NCI-H146 treated with DMSO at 0.1 percent for 48 hours (cell line): ENCODE measurements around the gene SSTR5.
"Not testable (repeated sequence)": the region's sequence is repeated elsewhere in the genome, so short reads cannot be mapped to it uniquely, and the experiment has no call there.

ENCODE experiments used
- DNase-seq: peaks from one replicate; lab custom pipeline; 2025; ENCODE audit not compliant: unreplicated experiment; lab: John Stamatoyannopoulos, UW

Gene SSTR5

DNA sequence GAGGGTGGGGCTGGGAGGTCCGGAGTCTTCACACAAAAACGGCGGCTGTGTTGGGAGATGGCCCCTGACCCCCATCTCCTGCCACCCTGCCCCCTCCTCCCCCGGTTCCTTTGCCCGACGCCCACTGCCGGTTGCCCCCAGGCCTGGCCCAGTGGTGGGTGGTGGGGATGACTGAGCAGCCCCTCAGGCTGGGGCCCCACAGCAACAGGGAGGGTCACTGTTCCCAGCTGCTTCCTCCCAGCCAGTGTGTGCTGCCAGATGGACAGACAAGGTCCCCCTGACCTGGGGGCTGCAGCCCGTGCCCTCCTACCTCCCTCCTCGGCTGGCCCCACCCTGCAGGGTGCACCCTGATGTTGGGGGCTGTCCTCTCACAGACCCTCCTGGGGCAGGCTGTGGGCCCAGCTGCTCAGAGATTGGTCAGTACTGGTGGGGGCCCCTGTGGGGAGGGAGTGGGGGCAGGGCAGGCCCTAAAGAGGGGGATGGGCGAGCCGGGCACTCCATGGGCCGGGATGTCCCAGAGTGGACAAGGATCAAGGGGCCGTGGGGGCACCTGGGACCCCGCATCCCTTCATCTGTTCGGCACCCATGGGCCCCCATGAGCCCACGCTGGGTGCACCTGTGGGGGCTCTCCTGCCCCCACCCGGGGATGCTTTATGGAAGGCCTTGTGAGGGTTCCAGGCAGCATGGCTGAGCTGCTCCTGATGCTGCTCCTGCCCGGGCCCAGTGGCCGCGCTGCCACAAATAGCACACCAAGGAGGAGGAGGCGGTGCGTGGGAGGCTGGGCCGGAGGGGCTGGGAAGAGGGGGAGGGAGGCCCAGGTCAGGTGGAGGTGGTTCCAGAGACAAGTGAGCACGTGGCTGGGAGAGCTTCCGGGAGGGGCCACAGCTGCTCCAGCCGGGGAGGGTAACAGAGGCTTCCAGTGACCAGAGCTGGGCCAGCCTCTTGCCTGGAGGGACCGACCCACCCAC, 18.4 kb downstream of the SSTR5 start:
- DNase-seq: no peak

DNA sequence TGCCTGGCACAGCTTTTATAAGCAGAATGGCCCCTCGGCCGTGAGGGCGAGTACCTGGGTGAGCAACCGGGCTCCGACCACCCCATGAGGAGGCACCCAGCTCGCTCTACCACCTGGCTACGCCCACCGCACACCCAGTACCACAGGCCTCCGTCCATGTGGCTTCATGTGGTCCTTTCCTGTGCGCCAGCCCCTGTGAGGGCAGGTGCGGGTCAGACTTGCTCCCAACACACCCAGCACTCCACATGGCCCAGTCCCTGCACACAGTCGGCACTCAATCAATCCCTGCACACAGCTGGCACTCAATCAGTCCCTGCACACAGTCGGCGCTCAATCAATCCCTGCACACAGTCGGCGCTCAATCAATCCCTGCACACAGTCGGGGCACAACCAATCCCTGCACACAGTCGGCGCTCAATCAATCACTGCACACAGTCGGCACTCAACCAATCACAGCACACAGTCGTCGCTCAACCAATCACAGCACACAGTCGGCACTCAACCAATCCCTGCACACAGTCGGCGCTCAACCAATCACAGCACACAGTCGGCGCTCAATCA, 19.5 kb downstream of the SSTR5 start:
- no peak for DNase-seq

DNA sequence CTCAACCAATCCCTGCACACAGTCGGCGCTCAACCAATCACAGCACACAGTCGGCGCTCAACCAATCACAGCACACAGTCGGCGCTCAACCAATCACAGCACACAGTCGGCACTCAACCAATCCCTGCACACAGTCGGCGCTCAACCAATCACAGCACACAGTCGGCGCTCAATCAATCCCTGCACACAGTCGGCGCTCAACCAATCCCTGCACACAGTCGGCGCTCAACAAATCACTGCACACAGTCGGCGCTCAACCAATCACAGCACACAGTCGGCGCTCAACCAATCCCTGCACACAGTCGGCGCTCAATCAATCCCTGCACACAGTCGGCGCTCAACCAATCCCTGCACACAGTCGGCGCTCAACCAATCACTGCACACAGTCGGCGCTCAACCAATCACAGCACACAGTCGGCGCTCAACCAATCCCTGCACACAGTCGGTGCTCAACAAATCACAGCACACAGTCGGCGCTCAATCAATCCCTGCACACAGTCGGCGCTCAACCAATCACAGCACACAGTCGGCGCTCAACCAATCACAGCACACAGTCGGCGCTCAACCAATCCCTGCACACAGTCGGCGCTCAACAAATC, 20.2 kb downstream of the SSTR5 start:
- not testable (repeated sequence) for DNase-seq

DNA sequence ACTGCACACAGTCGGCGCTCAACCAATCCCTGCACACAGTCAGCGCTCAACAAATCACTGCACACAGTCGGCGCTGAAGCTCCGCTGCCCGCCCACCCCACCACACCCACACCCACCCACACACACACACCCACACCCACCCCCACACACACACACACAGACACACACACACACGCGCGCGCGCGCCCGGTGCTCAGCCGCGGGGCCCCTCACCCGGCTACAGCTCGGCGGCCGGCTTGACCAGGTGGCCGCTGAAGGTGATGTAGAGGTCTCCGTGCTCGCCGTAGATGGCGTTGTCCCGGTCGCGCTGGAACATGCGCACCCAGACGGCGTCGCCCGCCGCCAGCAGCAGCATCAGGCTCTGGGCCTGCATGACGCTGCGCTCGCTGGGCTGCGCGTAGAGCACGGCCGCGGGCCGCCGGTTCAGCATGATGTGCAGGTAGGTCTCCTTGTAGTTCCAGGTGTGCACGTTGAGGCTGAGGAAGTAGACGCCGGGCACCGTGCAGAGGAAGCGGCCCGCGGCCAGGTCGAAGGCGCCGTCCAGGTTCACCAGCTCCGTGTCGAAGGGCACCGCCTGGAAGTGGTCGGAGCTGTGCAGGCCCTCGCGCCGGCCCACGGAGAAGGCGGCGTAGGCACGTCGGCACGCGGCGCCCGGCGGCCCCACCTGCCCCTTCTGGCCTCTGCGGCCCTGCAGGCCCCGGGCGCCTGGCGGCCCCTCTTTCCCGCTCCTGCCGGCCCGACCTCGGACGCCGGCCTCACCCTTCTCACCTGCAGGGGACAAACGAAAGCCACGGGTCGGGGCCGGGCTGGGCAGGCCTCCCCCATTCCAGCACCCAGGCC, 21.0 kb downstream of the SSTR5 start:
- DNase-seq: no peak

DNA sequence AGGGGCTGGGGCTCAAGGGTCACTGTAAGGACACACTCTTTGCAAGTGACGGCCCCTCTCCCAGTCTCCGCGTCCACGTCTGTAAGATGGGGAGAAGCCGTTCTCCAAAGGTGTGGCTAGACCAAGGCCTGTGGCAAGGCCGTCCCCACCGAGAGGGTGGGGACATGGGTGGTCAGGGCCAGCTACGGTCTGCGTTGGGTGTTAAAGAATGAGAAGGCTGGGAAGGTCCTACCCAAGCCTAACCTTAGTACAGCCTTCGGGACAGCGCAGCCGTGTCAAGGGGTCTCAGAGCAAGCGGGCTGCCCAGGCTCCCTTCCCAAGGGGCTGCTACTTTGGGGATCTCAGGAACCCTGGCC, 21.6 kb downstream of the SSTR5 start:
- no peak for DNase-seq

DNA sequence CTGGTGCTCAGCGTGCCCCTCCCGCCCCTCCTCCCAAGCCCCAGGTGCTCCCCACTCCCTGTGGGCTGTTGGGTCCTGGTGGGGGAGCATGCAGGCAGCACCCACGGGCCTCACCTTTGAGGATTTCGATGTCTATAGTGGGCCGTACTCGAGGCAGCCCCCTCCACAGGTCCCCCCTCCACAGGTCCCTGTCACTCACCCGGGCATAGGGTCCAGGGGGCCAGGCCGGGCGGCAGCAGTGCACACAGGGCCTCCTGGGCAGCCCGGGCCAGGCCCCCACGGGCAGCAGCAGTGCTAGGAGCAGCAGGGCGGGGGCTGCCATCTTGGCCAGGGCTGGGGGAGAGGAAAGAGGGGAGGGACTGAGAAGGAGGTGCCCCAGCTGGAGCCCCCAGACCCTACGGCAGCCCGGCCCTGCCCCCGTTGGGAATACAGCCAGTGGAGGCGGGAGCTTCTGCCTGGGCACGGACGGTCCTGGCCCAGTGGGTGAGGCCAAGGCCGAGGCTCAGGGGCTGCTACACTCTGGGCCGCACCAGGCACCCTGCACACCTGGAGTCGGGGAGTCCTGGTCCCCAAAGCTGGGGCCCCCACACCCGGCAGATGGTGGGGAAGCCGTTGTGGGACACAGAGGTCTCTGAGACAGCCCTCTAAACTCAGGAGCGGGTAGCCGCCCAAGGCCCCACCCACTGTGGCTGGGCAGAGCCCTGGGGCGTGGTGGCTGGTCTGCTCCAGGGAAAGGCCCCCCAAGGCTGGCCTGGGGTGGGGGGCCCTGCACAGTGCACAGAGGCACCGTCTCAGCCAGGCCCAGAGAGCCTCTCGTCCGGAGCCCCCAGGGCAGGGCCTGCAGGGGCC, 22.3 kb downstream of the SSTR5 start:
- DNase-seq: no peak

DNA sequence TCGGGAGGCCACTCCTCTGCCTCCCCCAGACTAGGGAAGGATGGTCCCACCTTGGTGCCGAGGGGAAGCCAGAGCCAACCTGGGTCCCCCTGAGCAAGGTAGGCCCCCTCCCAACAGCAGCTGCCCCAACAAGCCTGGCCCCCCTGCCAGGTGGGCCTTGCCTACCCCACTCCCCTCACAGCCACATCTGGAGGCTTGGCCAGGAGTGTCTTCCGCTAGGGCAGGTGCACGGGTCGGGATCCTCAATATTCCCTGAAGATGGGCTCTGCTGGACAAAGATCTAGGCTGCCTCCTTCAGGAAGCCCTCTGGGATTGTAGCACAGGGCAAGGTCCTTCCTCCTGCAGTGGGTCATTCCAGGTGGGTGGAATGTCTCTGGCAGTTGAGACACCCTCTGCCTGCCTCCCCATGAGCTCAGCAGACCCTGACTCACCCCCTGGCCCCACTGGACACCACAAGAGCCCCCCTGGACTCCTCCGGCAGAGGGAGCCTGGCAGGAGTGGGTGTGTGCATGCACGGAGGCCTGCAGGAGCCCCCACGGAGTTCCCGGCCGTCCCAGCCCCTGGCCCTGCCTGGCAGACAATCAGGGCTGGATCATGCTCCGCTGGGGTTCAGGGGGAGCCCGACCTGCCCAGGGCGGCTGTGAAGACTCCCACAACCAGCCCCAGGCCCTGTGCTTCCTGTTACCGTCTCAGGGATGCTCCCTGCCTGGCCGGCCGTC, 23.1 kb downstream of the SSTR5 start:
- no peak for DNase-seq

DNA sequence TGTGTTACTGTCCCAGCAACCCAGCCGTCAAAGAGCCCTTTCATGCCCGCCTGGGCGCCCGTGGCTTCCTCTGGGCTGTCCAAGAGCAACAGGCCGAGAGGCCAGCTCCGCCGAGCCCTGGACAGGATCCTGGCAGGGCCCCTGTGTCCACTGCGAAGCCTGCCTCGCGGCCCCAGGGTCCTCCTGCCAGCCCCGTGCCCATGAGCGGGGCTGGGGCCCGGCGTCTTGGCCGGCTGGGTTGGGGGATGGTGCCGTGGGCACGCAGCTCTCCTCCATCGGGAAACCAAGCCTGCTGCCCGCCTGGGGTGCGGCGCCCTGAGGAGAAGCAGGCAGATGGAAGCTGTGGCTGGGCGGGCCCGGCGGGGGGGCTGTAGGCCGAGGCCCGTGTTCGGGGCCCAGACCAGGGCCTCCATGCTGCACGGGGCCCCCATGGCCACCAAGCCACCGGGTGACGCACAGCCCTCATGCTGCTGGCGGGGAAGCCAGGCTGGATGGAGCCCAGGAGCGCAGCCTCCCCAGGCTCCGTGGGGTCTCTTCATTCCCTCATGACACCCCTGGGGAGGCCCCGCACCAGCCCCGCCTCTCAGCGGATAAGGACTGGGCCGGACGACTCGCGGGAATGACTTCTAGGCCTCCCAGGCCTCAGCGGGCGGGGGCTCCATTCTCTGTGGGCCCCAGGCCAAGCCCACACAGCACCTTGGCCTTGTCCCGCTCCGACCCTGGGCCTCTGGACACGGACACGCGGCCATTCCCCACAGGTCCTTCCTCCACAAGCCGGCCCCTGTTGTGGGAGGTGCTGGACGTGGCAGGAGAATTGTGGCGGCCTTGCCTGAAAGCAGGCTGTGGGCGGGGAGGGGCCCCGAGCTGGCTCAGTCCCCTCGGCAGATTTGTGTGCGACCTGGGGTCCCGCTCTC, 23.9 kb downstream of the SSTR5 start, which contains the start of gene C1QTNF8:
C1QTNF8 (minus strand) TSS at position 76 of the 914 bp plus-strand sequence. CDS start 1,322 bp downstream, outside the sequence.
- DNase-seq: no peak

DNA sequence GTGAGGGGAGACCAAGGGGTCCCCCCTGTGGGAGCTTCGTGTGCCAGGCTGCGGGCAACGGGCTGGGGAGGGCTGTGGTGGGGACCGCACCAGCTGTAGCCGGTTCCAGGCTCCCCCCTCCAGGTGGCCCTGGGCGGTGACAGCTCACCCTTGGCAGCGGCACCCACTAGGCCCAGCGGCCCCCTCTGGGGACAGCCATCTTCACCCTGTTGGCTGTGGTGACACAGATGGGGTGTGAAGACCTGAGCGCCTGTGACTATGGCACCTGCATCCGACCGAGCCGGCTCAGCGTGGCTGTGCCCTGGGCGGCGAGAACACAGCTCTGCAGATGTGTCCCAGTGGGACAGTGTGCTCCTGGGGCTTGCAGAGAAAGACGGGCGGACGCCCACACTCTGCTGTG, 24.6 kb downstream of the SSTR5 start:
- DNase-seq: no peak

DNA sequence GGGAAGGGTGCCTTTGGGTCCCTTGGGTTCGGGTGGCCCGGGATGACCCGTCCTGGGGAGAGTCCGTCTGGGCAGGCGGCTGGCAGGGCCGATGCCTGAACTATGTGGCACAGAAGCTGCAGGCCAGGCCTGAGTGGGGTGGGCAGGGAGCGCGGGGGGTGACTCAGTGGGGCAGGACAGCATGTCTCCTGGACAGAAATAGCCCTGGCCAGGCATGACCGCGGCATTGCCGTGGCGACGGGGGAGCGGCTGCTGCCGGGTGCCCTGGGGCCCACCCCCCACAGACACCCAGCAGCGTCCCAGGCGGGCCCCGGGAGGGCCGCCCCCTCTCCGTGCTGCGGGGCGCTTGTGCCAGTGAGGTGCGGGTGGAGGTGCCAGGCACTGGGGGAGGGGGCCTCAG, 25.3 kb downstream of the SSTR5 start:
- no peak for DNase-seq

DNA sequence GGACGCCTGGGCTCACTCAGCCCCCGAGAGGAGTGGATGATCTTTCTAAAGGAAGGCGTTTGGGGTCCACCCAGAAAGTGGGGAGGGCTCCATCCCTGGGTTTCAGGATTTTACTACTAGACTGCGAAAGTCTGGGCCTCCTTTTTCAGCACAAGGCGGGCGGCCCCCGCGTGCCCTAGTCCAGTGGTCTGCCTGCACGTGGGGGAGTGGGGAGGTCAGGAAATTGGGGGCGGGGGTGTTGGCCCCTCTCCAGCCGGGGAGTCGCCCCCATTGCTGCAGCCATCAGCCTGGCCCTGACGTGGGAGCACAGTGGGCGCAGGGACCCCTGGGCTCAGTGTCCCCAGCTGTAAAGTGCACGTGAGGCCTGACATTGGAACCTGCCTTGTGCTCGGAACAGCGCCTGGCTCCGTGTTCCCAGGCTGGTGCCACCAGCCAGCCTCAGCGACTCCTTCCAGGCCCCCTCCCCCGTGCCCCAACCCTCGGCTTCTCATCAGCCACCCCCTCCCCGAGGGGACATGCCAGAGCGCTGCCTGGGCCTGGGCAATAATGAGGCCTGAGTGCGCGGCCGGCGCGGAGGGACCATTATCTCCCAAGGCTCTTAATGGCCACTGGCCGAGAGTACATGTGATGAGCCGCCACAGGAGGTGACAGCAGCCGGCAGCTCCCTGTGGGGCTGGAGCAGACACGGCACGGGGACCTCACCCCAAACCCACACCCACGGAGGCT, 25.9 kb downstream of the SSTR5 start:
- no peak for DNase-seq

DNA sequence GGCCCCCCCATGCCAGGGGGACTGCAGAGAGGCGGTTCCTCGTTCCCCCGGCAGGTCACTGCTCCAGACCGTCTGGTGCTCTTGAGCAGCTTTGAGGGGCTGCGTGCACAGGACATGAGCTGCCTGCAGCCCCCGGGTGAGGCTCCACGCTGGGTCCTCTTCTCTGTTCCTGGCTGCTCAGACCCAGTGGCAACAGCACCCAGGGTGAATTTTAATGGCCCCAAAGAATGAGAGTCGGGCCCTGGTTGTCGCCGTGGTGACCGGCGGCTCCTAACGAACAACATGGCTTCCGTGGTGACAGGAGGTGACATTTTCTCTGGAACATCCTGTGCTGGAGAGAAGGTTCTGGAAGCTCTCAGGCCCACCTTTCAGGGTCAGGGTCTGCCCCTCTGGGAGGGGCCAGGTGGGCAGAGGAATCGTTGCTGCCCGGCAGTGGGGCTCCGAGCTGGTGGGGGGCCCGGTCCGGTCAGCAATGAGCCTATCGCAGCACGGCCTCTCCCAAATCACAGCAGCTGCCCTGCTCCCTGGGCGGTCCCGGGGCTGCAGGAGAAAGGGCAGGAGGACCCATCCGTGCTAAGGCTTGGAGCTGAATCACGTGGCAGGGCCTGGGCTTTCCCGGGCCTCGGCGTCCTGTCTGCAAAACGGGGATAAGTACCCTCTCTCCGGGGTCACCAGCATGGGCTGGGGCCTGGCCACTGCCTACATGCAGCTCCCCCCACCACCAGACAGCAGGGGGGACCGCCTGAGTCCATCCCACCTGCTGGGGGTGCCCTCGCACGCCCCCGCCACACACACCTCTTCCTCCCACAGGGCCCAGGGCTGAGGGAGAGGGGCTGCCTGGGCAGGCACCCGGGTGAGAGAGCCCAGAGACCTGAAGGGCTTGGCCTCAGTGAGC, 26.9 kb downstream of the SSTR5 start:
- no peak for DNase-seq

DNA sequence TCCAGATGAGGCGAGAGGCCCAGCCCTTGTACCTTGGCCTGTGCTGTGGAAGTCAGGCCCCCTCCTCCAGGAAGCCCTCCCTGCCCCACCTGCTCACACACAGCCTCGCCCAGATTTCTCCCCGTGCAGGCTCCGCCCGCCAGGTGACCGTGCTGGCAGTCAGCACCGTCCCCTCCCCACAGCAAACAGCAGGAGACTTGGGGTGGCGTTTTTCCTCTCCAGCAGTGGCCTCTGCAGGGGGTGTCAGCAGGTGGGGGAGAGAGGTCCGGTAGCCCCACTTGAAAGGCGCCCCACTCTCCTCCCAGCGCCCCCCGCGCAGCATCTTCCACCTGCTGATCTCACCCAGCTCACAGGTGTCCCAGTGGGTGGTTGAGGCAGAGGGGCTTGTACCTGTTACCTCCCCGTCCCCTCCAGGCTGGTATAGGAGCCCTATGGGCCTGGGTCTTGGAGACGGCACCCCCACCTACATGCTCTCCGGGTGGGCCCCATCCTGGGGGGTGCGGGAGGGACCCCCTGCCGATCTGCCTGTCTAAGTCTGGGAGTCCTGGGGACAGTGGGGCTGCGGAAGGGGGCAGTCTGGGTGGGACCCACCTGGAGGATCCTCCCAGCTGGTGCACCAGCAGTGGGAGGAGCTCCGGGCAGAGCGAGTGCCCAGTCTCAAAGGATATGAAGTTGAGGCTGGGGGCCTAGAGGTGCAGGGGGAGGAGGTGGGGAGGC, 27.7 kb downstream of the SSTR5 start:
- DNase-seq: no peak

DNA sequence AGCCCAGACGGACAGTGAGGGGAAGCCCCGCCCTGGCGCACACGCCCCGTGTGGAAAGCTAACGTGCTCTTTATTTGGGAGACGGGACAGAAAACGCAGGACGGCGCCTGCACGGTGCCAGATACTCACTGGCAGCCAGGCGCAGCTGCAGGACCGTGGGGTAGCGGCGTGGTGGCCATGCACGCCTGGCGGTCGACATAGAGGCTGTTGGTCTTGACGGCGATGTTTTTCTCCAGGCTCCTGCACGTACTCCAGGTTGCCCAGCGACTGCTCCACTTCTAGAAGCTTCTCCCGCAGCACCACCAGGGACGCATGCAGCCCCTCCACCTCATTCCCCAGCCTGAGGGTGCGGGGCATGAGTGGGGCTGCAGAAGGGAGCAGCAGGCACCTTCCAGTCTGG, 28.6 kb downstream of the SSTR5 start:
- no peak for DNase-seq

DNA sequence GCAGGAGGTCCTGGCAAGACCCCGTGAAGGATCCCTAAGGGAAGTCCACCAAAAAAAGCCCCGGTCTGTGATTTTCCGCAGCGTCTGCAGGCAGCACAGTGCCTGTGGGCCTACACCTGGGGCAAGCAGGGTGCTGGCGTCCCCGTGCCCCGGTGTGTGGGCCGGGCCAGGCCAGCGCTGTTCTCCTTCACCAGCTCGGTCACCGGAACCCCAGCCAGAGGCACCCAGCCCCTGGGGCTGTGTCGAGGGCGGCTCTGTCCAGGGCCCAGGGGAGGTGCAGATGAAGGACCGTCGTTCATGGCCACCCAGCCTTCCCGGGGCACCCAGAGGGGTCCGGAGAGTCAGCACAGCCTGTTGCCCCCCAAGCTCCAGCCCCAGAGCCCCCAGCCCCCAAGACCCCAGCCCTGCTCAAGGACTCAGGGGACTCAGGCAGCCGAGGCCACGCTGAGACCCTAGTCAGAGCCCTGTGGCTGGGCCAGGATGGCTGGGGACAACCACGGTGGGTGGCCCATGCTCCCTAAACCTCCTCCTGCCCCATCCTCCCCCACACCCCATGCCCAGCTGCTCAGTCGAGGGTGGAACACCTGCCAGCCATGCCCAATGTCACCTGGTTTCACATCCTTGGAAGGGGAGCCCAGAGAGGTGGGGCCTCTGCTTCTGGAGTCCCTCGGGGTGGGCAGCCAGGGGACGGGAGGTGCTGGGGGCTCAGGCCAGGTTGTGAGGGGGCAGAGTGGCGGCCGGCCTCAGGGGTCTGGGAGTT, 29.2 kb downstream of the SSTR5 start:
- no peak for DNase-seq

DNA sequence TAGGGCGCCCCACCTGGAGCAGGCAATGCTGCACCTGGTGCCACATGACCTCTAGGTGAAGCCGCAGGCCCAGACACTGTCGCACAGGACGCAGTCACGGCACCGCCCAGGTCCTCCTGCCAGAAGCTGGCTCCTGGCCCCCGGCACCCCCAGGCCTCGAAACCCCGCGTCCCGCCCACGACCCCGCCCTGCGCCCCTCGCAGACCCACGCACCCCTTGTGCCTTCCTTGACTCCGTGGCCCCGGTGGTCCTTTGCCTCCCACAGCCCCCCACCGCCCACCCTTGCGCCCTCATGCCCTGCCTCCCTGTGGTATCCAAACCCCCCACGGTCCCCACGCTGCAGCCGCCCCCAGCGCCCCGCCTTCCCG, 29.8 kb downstream of the SSTR5 start:
- no peak for DNase-seq
